ENCODE data around the gene CCDC187. TPM values are rescaled to one million over a fixed set of nuclear protein-coding genes. Genes with fewer than 3 reads are reported as not detected.

CCDC187 gene
- polyA plus RNA-seq, 3 donors, result not detected

DNA sequence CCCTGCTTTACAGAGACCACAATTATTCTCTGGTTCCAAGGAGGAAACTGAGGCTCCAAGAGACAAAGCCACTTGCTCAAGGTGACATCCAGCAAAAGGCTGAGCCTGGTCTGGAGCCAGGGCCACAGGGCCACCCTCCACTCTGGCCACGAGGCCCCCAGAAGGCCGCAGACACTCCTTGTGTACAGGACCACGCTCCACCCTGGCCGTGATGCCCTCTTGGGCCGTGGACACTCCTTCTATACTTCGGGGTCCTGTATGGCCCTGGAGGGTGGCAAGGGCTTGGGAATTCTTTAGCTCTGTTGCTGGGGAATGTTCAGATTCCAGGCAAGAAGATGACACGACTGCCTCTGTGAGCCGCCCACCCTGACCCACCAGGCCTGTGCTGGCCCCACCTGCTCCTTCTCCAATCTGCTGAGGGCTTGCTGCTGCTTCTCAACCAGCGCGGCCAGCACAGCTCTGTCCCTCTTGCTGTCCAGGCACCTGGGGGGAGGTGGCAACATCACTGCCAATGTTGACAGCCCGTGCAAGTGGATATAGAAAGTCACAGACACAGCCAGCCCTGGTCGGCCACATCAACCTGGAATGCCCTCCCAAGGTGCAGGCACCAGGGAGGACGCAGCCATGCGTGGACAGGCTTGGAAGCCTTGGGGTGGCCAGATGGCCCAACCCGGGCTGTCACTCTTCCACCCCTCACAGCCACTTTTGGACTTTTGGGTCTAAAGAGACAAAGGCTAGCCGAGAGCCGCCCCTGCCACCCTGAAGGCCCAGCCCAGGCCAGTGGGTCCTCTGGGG is 38.1 kb downstream of the CCDC187 start:
- Histone ChIP-seq H3K4me1 (ENCODE audit: control insufficient read depth in 1 of 2, insufficient read depth in 2 of 2, low read length in 2 of 2) (peaks cover 17 to 29% of the 10 kb centered on the region in 2 donors), H3K4me2 (replicated peaks; ENCODE audit: extremely low read depth, low read length, poor library complexity, severe bottlenecking) (no peak overlapping the region), H3K9ac (ENCODE audit: insufficient read depth, low read length, poor library complexity, severe bottlenecking) (no peak overlapping the region), H4K20me1 (ENCODE audit: insufficient read depth, low read length) (no peaks in the 10 kb centered on the region), H3K27me3 (ENCODE audit: control insufficient read depth in 2 of 2, insufficient read depth in 2 of 2, low read length in 2 of 2) (peaks cover 0 to 4% of the 10 kb centered on the region in 2 donors), H3K4me3 (replicated peaks in 1 of 3; ENCODE audit: low read depth in 2 of 3, low read length in 3 of 3) (no peak overlapping the region), H3K9me3 (replicated peaks in 1 of 2; ENCODE audit: control insufficient read depth in 1 of 2, insufficient read depth in 1 of 2, low read length in 2 of 2) (no peaks in the 10 kb centered on the region), H2AFZ (ENCODE audit: insufficient read depth, low read depth, low read length, poor library complexity, severe bottlenecking) (peak overlapping the region; percentile 86), H3K36me3 (replicated peaks in 1 of 2; ENCODE audit: control insufficient read depth in 1 of 2, insufficient read depth in 2 of 2, low read length in 2 of 2) (no peaks in the 10 kb centered on the region), H3K79me2 (ENCODE audit: insufficient read depth, low read length) (no peaks in the 10 kb centered on the region), H3K27ac (ENCODE audit: low read depth in 1 of 2, low read length in 2 of 2) (no peak overlapping the region)
- 94% methylated on average over 12 of the region's 17 CpGs for WGBS (ENCODE audit: insufficient coverage)
- DNase-seq, result no peak
- Mint-ChIP-seq H3K27ac (no peak overlapping the region), H3K4me3 (no peak overlapping the region), H3K36me3 (no peaks in the 10 kb centered on the region), H3K4me1 (peaks cover 20% of the 10 kb centered on the region), H3K27me3 (ENCODE audit: low read depth in 3 of 3) (peaks cover 4 to 14% (median 9%) of the 10 kb centered on the region in 3 donors), H3K9me3 (peaks cover 0 to 4% (median 0%) of the 10 kb centered on the region in 7 donors)
- intact Hi-C loops (cut with micrococcal nuclease), result loop anchor here in 1 of 2 donors (2.0 kb wide), 1 partner anchor 19 kb away; no protein-coding TSS in a partner anchor
- TF ChIP-seq, protein P1, sequence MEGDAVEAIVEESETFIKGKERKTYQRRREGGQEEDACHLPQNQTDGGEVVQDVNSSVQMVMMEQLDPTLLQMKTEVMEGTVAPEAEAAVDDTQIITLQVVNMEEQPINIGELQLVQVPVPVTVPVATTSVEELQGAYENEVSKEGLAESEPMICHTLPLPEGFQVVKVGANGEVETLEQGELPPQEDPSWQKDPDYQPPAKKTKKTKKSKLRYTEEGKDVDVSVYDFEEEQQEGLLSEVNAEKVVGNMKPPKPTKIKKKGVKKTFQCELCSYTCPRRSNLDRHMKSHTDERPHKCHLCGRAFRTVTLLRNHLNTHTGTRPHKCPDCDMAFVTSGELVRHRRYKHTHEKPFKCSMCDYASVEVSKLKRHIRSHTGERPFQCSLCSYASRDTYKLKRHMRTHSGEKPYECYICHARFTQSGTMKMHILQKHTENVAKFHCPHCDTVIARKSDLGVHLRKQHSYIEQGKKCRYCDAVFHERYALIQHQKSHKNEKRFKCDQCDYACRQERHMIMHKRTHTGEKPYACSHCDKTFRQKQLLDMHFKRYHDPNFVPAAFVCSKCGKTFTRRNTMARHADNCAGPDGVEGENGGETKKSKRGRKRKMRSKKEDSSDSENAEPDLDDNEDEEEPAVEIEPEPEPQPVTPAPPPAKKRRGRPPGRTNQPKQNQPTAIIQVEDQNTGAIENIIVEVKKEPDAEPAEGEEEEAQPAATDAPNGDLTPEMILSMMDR (IDR thresholded peaks at IDR 0.05), result no peak

DNA sequence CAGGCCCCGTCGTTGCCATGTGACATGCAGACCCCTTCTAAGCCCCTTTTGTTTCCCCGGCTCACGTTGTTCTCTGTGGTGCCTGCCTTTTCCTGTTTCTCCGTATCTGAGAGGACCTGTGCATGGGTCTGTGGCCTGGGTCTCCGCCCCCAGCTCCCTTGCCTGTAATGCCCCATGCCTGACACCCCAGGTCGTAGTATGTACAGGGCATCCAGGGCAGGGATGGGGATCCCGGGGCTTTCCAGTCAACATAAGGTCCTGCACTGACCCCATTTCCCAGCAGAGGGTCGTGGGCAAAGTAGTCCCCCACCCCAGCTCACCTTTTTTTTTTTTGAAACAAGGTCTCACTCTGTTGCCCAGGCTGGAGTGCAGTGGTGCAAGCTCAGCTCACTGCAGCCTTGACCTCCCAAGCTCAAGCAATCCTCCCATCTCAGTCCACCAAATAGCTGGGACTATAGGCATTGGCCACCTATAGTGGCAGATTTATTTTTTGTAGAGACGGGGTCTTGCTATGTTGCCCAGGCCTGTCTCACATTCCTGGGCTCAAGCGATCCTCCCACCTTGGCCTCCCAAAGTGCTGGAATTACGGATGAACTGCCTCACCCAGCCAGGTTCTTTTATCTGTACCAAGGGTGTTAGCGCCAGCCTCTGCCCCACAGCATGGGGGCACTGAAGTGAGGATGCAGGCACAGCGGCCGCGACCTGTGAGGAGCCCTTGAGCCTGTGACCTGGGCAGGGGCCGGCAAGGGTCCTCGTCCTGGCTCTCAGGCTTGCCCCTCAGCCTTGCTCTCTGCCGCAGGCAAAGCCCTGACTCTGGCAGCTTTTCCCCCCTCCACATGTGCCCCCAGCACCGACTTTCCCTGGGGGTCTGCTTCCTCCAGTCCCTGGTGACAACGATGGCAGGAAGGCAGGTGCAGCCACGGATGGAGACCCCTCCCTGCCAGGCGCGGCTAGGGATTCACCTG is 39.2 kb downstream of the CCDC187 start:
- no peaks in the 10 kb centered on the region for H3K79me2 ChIP-seq (ENCODE audit: insufficient read depth, low read length)
- intact Hi-C loops (cut with micrococcal nuclease), result no loop called here
- peaks cover 0 to 4% of the 10 kb centered on the region in 2 donors for H3K27me3 ChIP-seq (ENCODE audit: control insufficient read depth in 2 of 2, insufficient read depth in 2 of 2, low read length in 2 of 2)
- Mint-ChIP-seq H3K9me3 (peaks cover 0 to 4% (median 0%) of the 10 kb centered on the region in 7 donors), H3K4me1 (peaks cover 11% of the 10 kb centered on the region), H3K36me3 (no peaks in the 10 kb centered on the region), H3K4me3 (no peak overlapping the region), H3K27me3 (ENCODE audit: low read depth in 3 of 3) (peaks cover 4 to 14% (median 9%) of the 10 kb centered on the region in 3 donors), H3K27ac (peak overlapping the region in 1 of 7 donors; percentile 18)
- H3K9ac ChIP-seq (ENCODE audit: insufficient read depth, low read length, poor library complexity, severe bottlenecking), result no peak overlapping the region
- no peaks in the 10 kb centered on the region for H4K20me1 ChIP-seq (ENCODE audit: insufficient read depth, low read length)
- H3K4me2 ChIP-seq (replicated peaks; ENCODE audit: extremely low read depth, low read length, poor library complexity, severe bottlenecking), result no peak overlapping the region
- H3K36me3 ChIP-seq (replicated peaks in 1 of 2; ENCODE audit: control insufficient read depth in 1 of 2, insufficient read depth in 2 of 2, low read length in 2 of 2), result no peaks in the 10 kb centered on the region
- no peak overlapping the region for H2AFZ ChIP-seq (ENCODE audit: insufficient read depth, low read depth, low read length, poor library complexity, severe bottlenecking)
- TF ChIP-seq, protein P1 (IDR thresholded peaks at IDR 0.05), result no peak
- H3K9me3 ChIP-seq (replicated peaks in 1 of 2; ENCODE audit: control insufficient read depth in 1 of 2, insufficient read depth in 1 of 2, low read length in 2 of 2), result no peaks in the 10 kb centered on the region
- H3K4me3 ChIP-seq (replicated peaks in 1 of 3; ENCODE audit: low read depth in 2 of 3, low read length in 3 of 3), result no peak overlapping the region
- 86% methylated on average over 22 of the region's 24 CpGs for WGBS (ENCODE audit: insufficient coverage)
- peaks cover 9 to 19% of the 10 kb centered on the region in 2 donors for H3K4me1 ChIP-seq (ENCODE audit: control insufficient read depth in 1 of 2, insufficient read depth in 2 of 2, low read length in 2 of 2)
- no peak overlapping the region for H3K27ac ChIP-seq (ENCODE audit: low read depth in 1 of 2, low read length in 2 of 2)
- DNase-seq, result no peak
